SH-SY5Y (cell line): Measurements from ENCODE around the gene RFWD3.

Experiments used
- GATA2 ChIP-seq: IDR thresholded peaks from 2 replicates; pipeline ENCODE4 v1.6.1; 2011; ENCODE audit warnings: mild to moderate bottlenecking, low read depth, low read length
- GATA3 ChIP-seq: IDR thresholded peaks from 2 replicates; pipeline ENCODE4 v1.6.1; 2011; ENCODE audit warnings: low read depth, mild to moderate bottlenecking, low read length, moderate library complexity

GRCh38 chr16:74580833-74581232, 85.8 kb downstream of the RFWD3 start:
- TF ChIP-seq GATA2 (no peak), GATA3 (no peak)
